ENCODE results near the gene CHEK2.
"Not testable (repeated sequence)": the region's sequence is repeated elsewhere in the genome, so short reads cannot be mapped to it uniquely, and the experiment has no call there.

CHEK2 gene

DNA sequence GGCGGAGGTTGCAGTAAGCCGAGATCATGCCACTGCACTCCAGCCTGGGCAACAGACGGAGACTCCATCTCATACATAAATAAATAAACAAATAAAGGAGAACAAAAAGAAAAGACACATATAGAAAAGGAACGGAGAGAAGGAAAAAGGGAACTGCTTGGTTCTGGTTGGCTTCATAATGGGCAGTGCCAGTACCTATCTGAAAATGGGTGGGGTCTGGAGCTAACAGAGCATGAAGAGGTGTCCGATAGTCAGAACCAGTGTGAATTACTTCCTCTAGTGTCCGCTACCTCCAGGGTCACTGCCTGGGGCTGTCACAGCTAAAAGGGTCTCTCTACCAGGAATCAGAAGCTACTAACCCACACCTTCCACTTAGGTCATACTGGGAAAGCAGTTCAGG is 34.8 kb downstream of the CHEK2 start:
- Histone ChIP-seq H3K27me3 (ENCODE audit: insufficient read depth, poor library complexity, severe bottlenecking) (no peaks in the 10 kb centered on the region), H3K4me3 (replicated peaks; ENCODE audit: insufficient read depth, low read length) (no peak overlapping the region), H3K27ac (replicated peaks) (no peak overlapping the region)
- DNase-seq (ENCODE audit: low read depth in 1 of 2, low spot score in 1 of 2) = no peak
- TF ChIP-seq, protein P1, sequence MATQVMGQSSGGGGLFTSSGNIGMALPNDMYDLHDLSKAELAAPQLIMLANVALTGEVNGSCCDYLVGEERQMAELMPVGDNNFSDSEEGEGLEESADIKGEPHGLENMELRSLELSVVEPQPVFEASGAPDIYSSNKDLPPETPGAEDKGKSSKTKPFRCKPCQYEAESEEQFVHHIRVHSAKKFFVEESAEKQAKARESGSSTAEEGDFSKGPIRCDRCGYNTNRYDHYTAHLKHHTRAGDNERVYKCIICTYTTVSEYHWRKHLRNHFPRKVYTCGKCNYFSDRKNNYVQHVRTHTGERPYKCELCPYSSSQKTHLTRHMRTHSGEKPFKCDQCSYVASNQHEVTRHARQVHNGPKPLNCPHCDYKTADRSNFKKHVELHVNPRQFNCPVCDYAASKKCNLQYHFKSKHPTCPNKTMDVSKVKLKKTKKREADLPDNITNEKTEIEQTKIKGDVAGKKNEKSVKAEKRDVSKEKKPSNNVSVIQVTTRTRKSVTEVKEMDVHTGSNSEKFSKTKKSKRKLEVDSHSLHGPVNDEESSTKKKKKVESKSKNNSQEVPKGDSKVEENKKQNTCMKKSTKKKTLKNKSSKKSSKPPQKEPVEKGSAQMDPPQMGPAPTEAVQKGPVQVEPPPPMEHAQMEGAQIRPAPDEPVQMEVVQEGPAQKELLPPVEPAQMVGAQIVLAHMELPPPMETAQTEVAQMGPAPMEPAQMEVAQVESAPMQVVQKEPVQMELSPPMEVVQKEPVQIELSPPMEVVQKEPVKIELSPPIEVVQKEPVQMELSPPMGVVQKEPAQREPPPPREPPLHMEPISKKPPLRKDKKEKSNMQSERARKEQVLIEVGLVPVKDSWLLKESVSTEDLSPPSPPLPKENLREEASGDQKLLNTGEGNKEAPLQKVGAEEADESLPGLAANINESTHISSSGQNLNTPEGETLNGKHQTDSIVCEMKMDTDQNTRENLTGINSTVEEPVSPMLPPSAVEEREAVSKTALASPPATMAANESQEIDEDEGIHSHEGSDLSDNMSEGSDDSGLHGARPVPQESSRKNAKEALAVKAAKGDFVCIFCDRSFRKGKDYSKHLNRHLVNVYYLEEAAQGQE (IDR thresholded peaks at IDR 0.05; ENCODE audit: insufficient replicate concordance, low read depth) = no peak
- TF ChIP-seq GABPA (IDR thresholded peaks at IDR 0.05; ENCODE audit: low read depth) (no peak), POLR2AphosphoS5 (IDR thresholded peaks at IDR 0.05; ENCODE audit: low read depth) (no peak), SPI1 (IDR thresholded peaks at IDR 0.05; ENCODE audit: borderline replicate concordance, low read depth) (no peak)

DNA sequence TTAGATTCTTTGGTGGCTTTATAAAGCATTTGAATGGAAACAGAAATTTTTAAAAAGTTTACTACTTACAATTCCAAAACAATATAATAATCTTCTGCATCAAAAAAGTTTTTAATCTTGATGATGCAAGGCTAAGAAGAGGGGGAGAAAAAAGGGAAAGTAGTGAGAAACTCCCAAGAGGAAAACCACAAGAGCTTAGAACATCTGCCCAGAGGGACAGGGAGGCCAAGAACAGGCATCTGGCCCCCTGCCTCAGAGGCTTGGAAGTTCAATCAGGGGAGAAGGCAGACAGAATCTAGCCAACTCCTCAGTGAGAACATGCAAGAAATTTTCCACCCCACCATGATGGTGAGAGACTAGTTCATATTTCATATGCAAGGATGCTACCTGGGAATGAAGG is 38.2 kb downstream of the CHEK2 start:
- Histone ChIP-seq H3K4me3 (replicated peaks; ENCODE audit: insufficient read depth, low read length) (no peak overlapping the region), H3K27ac (replicated peaks) (no peak overlapping the region), H3K27me3 (ENCODE audit: insufficient read depth, poor library complexity, severe bottlenecking) (no peaks in the 10 kb centered on the region)
- no peak for DNase-seq (ENCODE audit: low read depth in 1 of 2, low spot score in 1 of 2)
- TF ChIP-seq, protein P2, sequence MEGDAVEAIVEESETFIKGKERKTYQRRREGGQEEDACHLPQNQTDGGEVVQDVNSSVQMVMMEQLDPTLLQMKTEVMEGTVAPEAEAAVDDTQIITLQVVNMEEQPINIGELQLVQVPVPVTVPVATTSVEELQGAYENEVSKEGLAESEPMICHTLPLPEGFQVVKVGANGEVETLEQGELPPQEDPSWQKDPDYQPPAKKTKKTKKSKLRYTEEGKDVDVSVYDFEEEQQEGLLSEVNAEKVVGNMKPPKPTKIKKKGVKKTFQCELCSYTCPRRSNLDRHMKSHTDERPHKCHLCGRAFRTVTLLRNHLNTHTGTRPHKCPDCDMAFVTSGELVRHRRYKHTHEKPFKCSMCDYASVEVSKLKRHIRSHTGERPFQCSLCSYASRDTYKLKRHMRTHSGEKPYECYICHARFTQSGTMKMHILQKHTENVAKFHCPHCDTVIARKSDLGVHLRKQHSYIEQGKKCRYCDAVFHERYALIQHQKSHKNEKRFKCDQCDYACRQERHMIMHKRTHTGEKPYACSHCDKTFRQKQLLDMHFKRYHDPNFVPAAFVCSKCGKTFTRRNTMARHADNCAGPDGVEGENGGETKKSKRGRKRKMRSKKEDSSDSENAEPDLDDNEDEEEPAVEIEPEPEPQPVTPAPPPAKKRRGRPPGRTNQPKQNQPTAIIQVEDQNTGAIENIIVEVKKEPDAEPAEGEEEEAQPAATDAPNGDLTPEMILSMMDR (IDR thresholded peaks at IDR 0.05; ENCODE audit: insufficient read depth, low read length) = no peak
- no peak for TF ChIP-seq SPI1 (IDR thresholded peaks at IDR 0.05; ENCODE audit: borderline replicate concordance, low read depth)
- no peak for TF ChIP-seq GABPA (IDR thresholded peaks at IDR 0.05; ENCODE audit: low read depth)
- TF ChIP-seq, protein P1 (IDR thresholded peaks at IDR 0.05; ENCODE audit: insufficient replicate concordance, low read depth) = no peak
- no peak for TF ChIP-seq POLR2AphosphoS5 (IDR thresholded peaks at IDR 0.05; ENCODE audit: low read depth)

DNA sequence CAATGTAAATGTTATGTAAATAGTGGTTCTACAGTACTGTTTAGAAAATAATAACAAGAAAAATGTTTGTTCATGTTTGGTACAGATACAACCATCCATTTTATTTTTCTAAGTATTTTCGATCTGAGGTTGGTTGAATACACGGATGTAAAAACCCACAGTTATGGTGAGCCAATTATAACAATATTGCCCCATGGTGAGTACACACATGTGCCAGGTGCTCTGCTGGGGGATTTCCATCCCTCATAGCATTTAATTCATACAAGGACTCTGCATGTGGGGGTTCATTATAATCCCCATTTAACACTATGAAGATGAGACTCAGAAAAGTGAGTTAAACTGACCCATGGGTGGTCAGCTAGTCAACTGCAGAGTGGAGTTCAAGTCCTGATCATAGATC is 38.7 kb downstream of the CHEK2 start:
- Histone ChIP-seq H3K27me3 (ENCODE audit: insufficient read depth, poor library complexity, severe bottlenecking) (no peaks in the 10 kb centered on the region), H3K27ac (replicated peaks) (no peak overlapping the region), H3K4me3 (replicated peaks; ENCODE audit: insufficient read depth, low read length) (no peak overlapping the region)
- no peak for TF ChIP-seq GABPA (IDR thresholded peaks at IDR 0.05; ENCODE audit: low read depth)
- no peak for TF ChIP-seq POLR2AphosphoS5 (IDR thresholded peaks at IDR 0.05; ENCODE audit: low read depth)
- TF ChIP-seq SPI1 (IDR thresholded peaks at IDR 0.05; ENCODE audit: borderline replicate concordance, low read depth) = no peak
- TF ChIP-seq, protein P2 (IDR thresholded peaks at IDR 0.05; ENCODE audit: insufficient read depth, low read length) = no peak
- TF ChIP-seq, protein P1 (IDR thresholded peaks at IDR 0.05; ENCODE audit: insufficient replicate concordance, low read depth) = no peak
- no peak for DNase-seq (ENCODE audit: low read depth in 1 of 2, low spot score in 1 of 2)

DNA sequence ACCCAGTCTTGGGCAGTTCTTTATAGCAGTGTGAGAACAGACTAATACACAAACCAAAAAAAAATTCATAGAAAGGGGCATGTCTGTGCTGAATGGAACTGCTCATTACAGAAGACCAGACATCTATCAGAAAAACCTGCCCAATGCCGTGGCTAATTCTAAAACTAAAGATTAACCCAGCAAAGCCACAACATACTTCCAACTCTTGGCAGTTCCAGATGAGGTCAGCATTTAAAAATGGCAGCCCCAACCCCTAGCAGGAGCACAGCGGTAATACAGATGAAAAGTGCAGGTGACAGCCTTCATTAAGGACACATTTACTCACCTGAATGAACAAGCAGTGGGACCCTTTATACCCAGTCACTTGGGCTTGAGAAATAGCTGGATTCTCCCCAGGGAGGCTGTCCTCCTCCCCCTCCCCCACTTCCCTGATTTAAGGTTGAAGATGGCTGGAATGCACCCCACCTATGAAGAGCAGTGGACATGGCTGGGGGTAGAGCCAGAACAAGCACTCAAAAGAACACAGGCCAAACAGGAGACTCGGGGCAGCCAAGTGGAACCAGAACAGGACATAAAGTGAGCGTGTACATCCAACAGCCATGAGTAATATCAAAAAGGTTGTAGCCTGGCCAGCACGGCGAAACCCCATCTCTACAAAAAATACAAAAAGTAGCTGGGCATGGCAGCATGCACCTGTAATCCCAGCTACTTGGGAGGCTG is 48.4 kb downstream of the CHEK2 start:
- H3K27ac ChIP-seq (replicated peaks); DNase-seq (ENCODE audit: low read depth in 1 of 2, low spot score in 1 of 2): not testable (repeated sequence)

DNA sequence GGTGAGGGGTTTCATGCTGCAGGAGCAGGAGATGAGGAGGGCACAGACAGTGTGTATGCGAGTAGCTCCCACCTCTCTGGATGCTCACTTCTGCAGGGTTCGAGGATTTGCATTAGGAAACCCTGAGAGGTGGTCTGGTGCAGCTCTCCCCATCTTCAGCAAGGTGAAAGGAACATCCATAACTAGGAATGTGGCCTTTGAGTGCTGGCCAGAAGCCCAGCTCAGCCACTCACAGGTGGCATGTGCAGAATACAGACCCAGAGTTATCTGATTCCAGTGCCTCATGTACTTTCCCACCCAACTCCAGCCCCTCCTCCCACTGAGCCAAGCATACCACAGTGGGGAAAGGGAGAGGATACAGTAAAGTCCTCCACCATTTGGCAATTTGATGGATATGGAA is 51.8 kb downstream of the CHEK2 start:
- not testable (repeated sequence) for DNase-seq (ENCODE audit: low read depth in 1 of 2, low spot score in 1 of 2); H3K27me3 ChIP-seq (ENCODE audit: insufficient read depth, poor library complexity, severe bottlenecking); H3K27ac ChIP-seq (replicated peaks); H3K4me3 ChIP-seq (replicated peaks; ENCODE audit: insufficient read depth, low read length)

More for the DNA sequence above, 48.4 kb downstream of the CHEK2 start:
- H3K4me3 ChIP-seq (replicated peaks; ENCODE audit: insufficient read depth, low read length); H3K27me3 ChIP-seq (ENCODE audit: insufficient read depth, poor library complexity, severe bottlenecking): not testable (repeated sequence)

DNA sequence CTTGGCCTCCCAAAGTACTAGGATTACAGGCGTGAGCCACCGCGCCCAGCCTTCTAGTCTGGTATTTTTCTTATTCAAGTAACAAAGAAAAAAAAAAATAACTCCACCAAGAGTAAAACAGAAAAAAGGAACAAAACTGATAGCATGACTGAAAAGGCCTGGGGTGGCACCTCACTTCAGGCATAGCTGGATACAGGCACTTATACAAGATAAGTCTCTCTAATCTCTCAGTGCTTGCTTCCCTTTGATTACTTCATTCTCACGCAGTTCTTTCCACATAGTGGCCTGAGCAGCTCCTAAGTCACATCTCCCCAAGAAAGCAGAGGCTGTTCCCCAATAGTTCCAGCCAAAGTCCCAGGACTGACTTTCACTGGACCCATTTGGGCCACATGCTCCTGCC is 58.7 kb downstream of the CHEK2 start:
- not testable (repeated sequence) for DNase-seq (ENCODE audit: low read depth in 1 of 2, low spot score in 1 of 2); H3K27ac ChIP-seq (replicated peaks); H3K4me3 ChIP-seq (replicated peaks; ENCODE audit: insufficient read depth, low read length)
- H3K27me3 ChIP-seq (ENCODE audit: insufficient read depth, poor library complexity, severe bottlenecking) = peaks cover 20% of the 10 kb centered on the region
